ENCODE measurements around the gene PF4V1.
"Not testable (repeated sequence)": the region's sequence is repeated elsewhere in the genome, so short reads cannot be mapped to it uniquely, and the experiment has no call there.

Gene PF4V1

DNA sequence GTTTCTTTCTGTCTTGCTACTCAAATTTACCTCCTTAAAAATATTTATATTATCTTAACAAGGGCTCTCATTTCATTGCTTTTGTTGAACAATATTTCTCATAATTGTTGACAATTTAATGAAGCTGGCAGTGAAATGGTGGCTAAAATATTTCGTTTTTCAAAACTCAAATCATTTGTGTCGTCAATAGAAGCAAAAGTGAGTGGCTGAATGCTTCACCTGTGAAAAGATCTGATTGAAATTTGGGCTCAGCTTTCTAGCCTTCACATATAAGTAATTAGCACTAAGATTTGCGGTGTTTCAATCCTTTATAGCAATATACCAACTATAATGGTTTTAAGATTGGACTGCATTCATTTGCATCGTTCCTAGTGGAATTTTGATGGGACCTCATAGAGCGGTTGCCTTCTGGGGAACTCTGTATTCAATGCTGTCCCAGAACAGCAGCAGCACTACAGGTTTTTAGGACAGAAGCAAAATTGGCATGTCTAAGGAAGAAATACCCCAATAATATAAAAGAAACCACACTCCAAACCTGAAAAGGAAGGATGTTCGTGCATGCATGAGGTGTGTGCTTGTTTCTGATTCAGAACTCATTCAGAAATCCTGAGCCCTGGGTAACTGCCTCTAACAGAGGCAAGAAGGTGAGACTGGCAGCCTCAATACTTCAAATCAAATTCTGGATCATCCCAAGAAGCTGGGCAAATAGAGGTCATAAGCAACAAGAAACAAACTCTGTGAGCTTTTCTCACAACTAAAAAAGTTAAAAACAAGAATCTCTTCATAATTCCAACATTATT lies 18.6 kb downstream of the PF4V1 start:
- no peak for DNase-seq

DNA sequence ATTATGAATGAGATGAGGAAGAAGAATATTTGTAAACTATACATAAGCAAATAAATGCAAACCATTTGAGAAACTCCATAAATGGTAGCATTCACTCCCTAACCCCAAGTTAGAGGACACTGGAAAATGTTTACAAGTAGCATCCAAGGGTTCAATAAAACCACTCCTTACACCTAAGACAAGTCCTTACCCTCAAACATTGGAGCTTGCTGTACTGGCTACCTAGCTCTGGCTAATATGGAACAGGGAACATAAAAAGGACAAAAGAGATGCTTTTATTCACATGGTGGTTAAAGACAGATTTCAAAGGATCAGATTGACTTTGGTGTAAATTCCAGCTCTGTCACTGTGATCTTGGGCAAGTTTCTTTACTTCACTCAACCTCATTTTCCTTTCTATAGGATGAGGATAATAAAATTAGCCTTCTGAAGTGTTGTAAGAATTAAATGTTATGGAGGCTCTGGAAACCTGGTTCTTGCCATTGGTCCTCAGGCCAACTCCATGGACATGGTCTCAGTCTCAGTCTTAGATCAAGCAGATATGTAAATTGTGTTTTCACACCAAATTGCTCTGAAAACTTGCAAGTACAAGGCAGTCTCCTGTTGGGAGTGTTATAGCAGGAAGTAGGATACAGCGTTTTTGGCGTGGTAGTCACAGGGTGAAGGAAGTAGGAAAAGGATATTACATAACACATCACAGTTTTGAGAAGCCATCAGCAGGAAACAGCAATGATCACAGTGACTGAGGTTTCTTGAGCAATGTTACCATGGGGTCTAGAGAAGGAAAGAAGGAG lies 19.4 kb downstream of the PF4V1 start:
- no peak for DNase-seq

DNA sequence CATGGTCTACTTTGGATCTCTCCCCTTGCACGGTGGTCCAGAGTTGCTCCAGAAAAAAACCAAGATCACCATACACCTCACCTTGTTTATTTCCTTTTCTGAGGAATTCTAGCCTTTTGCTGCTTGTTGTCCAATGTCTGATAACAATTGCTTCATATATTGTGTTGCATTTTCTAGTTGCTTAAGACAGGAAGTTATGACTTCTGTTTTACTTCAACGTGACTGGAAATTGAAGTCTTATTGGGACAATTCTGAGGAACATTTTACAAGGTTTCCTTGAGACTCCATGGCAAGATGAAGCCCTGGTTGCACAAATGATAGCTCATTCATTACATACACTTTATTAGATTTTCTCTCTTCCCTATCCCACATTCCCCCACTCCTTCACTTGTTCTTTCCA lies 21.3 kb downstream of the PF4V1 start:
- no peak for DNase-seq

DNA sequence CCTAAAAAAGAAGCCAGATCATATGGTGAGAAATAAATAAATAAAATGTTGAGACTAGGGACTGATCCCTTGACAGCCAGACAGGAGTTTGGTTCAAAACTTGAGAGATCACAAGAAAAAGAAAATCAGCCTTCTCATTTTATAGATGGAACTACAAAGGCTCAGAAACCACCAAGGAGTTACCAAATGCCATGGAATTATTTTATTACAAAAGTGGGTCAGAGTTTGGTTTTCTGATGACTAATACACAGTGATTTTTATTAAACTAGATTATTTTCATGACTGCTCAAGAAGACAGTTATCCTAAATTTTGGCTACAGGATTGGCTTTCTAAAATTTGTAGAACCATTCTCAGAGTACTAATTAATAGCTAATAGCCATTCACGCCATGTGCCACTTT lies 22.3 kb downstream of the PF4V1 start:
- no peak for DNase-seq

DNA sequence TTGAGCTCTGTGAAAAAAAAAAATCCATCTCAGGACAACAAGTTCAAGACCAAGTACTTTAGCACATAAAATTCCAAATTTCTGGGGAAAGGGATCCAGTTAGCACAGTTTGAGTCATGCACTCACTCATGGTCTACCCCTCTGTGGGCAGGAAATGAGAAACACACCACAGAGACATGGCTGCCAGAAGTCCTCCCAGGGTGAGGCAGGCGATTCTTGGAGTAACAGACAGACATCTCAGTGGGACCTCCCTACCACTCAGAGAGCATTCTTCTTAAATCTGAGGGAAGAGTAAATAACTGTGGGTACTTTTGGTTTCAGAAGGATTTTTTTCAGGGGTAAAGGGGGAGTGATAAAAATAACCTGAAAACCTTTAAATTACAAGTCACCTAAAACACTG lies 30.2 kb downstream of the PF4V1 start:
- DNase-seq, result no peak

DNA sequence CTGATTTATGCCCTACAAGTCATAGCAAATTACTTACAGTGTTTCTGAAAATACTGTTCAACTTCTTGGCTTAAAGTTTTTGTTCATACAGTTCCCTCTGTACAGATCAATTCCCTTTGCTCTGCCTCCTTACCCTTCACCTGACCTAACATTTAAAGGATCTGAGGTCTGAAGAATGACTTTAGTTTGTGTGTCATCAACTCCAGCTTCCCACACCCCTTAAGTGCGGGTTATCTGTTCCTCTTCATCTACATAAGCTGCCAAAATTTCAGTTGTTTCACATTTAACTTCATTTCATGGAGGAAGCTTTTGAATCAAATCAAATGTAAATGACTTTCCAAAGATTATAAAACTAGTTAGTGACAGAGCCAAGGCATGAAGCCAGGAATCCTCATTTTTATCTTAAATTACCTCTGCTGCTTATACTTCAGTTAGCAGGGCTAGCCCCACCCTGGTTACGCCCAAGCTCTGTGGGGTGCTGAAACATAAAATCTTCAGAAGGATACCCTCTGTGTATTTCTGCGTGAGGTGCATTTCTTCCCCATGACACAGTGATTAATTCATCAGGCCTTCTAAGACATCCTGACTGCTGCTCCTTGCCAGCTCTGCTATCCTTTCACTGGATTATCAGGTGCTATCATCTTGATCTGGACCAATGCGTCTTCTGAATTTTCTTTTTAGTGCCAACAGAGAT lies 32.6 kb downstream of the PF4V1 start:
- DNase-seq, result no peak

DNA sequence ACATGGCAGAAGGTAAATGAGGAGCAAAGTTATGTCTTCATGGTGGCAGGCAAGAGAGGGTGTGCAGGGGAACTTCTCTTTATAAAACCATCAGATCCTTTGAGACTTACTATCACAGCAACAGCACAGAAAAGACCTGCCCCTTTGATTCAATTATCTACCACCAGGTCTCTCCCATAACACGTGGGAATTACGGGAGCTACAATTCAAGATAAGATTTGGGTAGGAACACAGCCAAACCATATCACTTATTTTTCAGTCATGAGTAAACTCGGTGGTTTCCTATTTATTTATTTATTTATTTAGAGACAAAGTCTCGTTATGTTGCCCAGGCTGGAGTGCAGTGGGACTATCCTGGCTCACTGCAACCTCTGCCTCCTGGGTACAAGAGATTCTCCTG lies 38.2 kb downstream of the PF4V1 start:
- no peak for DNase-seq

DNA sequence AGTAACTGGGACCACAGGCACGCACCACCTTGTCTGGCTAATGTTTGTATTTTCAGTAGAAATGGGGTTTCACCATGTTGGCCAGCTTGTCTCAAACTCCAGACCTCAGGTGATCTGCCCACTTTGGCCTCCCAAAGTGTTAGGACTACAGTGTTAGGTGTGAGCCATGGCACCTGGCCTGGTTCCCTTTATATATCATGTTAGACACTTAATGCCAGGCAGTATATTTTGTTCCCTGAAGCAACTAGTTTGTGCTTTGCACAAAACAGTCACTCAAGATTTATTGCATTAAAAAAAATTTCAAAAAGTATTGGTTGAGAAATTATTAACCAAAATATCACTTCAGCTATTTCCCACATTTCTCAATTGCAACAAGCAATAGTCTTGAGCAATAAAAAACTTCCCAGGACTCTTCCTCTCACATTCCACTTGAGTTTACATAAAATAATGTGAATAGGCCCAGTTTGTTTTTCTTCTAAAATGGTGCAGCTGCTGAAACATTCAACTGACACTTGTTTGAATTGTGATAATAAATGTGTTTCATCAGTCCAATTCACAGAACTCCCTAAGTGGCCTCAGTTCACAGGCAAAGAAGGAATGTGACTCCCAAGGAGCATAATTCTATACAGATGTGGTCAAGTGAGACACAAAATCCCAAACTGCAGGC lies 38.8 kb downstream of the PF4V1 start:
- DNase-seq, result no peak

DNA sequence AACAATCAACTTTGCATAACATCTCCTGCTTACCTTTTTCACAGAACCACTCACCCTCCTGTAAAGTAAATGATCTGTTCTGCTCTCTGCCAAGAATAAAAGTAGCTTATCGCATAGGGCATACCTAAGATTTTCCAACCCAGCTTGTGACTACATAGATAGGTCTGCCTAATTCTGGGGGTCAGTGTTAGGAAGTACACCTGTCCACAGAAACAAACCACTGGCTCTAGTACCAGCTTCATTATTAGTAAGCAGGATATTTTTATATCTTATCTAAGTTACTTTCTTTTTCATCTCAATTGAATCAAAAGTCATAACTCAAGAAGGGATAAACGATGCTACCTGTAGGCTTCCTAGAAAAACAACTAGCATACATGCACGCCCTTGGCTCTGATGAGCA lies 39.9 kb downstream of the PF4V1 start:
- no peak for DNase-seq

DNA sequence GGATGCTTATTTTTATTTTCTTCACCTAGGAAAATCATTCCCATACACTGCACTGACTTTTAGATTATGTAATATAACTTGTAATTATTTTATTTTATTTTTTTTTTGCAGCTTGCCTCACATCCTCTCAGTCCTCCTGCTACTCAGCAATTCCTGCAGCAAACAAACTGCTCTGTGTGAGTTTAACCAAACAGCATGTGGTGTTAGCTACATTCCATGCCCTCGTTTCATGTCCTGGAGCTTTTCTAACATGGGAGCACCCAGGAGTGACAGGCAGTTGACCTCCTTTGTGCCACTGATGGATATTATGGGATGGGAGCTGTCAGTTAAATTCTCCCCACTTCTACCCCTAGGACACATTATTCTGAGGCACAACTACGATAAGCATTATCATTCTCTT lies 40.9 kb downstream of the PF4V1 start:
- no peak for DNase-seq

DNA sequence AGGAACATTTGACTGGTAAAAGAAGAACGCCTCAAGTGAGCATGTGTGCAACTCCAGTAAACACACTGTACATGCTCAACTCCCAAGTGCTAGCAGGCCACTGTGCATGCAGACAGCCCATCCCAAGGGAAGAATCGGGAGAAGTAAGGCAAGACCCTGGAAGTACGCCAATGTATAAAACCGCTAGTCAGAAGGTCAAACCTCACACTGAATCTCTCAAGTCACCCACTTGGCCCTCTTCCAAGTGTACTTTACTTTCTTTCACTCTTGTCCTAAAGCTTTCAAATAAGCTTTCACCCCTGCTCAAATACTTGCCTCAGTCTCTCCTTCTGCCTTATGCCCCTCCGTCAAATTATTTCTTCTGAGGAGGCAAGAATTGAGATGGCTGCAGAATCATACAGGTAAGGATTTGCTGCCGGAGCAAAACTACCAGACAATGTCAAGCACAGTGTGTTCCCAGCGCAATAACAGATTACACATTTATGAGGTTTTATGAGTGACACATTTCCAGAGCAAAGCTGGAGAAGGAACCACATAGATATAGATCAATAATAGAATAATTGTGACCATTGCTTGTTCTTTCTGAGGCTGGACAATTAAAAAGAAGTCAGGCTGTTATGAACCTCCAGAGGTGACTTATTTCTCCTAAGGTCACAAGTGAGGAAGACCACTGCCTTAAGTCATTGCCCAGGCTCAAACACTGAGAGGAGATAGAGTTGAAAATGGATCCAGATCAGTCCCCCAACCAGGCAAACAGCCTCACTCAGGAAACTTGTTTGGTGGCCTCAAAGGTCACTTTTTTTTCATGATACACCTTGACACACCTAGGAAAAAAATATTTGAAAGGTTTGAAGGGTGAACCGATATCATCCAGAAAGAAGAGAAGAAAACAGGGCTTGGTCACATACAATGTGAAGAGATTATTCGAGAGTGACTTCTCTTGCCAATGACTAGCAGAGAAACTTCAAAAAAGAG lies 42.4 kb downstream of the PF4V1 start:
- DNase-seq, result no peak

DNA sequence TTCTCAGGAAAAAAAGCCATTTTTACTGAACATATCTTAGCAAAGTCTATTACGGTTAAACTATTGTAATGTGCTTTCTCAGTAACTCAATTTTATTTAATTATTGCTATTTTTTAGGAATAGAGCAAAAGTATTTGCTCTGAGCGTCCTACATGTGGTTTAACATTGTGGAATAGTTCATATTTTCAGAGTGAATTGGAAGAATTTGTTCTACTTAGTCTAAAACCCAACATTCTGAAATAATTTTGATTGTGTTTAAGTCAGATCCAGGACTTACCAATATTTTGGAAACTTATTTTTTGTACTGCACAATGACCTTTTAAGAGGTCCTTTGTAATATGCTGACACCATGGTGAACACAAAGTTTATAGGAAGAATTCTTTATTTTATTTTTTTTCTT lies 43.3 kb downstream of the PF4V1 start:
- DNase-seq, result no peak

DNA sequence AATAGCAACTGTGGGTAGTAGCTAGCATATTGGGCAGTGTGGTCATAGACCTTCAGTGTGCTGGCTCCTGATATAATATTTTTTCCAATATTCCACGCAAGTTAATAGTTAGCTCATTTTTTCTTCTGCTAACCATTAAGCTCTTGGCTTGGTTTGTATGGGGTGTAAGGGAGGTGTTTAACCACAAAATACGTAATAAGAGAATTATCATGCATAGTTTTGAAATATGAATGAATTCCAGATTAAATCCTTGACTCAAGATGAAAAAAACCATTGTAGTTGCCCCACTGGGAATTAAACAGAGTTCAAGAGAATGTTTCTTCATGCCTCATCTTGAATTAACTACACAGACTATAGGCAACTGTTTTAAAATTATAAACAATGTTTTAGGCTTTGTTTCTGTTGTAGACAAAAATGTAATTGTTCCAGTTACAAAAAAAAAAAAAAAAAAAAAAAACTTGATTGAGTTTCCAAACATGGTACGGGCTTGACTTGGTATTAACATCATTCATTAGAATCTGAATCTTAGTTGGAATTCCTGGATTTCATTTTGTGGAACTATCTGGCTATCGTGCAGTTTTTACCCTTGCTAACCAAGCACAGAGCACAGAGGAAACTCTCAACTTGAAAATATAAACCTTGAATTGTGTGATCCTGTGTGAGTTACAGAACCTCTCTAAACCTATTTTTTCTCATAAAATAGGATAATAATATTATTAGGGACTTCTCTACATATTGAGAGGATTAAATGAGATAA lies 44.5 kb downstream of the PF4V1 start:
- DNase-seq, result no peak

DNA sequence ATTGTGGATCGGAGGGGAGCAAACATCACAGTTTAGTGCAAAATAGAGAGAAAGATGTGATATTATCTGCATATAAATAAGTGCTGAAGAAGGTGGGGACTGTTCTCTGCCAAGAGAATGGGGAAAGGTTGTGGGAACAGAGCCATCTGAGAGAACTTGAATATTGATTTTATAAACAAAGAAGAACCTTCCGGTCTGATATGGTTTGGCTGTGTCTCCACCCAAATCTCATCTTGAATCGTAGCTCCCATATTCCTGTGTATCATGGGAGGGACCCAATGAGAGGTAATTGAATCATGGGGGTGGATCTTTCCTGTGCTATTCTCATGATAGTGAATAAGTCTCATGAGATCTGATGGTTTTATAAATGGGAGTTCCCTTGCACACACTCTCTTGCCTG lies 46.2 kb downstream of the PF4V1 start:
- not testable (repeated sequence) for DNase-seq

DNA sequence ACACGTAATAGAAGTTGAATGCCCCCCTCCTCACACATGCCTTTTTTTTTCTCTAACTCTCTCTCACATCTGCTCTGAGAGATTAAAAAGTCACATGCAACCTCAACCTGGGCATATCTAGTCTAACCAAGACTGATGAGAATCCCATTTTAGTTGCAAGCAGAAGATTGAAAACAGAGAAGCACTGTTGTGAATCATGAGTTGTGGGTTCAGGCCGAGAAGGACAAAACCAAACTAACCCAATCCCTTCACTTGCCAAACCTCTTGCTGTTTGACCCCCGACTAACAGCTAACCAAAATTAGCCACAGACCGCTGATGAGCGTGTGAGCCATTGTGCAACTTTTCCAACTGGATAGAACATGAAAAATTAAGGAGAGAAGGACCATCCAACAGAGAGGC lies 47.9 kb downstream of the PF4V1 start:
- DNase-seq, result no peak

DNA sequence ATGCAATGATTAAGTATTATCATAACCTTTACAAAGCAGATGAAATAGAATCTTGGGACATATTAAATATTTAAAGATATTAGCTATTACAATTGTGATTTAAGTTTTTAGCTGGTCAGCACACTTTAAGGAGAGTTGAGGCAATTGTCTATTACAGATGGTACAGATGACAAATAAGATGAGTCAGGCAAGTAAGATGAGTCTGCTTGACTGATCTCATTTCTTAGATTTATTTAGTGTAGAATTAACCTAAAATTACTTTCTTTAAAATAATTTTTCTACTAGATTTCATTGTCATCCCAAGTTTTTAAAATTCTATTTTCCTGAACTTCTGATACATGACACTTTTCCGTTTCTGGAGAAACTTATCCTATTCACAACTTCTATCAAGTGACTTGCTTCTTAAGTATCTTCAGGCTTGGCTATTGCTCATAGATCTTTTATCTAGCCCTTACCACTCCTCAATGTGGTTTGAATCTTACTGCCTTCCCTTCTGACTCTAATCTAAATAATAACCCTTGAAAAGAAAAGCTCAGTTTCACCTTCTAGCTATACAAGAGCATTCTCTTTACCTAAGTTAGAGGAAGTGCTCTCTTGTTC lies 49.0 kb downstream of the PF4V1 start:
- no peak for DNase-seq

DNA sequence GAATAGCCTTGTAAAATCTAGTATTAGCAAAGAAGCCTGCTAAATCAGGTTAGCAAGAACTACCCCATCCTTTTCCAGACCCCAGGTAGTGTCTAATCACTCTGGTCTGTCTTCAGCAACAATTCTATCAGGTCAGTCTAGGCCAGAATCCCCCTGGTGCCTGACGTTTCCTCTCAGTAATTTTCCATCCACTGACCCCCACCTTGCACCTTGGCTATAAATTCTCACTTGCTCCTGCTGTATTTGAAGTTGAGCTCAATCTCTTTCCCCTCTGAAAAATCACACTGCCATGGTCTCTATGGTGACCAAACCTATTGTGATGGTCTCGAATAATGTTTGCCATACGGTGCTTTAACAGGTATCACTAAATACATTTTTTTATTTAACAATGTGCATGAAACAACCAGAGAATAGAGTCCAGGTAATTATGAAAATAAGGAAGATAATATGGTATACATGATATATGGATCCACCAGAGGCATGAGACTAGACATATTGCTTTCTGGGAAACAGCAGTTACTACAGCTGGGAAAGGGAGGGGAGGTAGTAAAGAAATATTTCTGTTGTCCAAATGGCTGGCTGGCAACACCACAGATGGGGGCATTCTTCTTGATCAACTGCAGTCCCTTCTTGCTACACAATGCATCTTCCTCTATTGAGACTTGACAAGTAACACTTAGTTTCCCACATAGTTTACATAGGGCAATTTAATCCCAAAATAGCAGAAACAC lies 49.9 kb downstream of the PF4V1 start:
- DNase-seq, result no peak
